WERI-Rb-1 (cell line): ENCODE results near the gene ATP4B.

Source experiments
- DNase-seq: peaks from one replicate; pipeline ENCODE4 v3.0.0-alpha.2; 2020
- H3K27ac ChIP-seq: fragments of 250-450 bp; sonication (Bioruptor Pico); 2 replicates; pipeline ENCODE4 v1.5.1; 2020; ENCODE audit warnings: mild to moderate bottlenecking, moderate library complexity
- H3K27me3 ChIP-seq: fragments of 250-450 bp; sonication (Bioruptor Pico); 2 replicates; pipeline ENCODE4 v1.5.1; 2021; ENCODE audit warnings: mild to moderate bottlenecking, low read depth, moderate library complexity; ENCODE audit not compliant: insufficient read depth, severe bottlenecking
- H3K36me3 ChIP-seq: fragments of 250-450 bp; sonication (Bioruptor Pico); 2 replicates; pipeline ENCODE4 v1.5.1; 2020; ENCODE audit warnings: mild to moderate bottlenecking, moderate library complexity
- H3K4me3 ChIP-seq: 2 replicates; pipeline ENCODE4 v1.5.1; 2011; ENCODE audit warnings: low read depth, mild to moderate bottlenecking, control low read depth, low read length
- H3K9me3 ChIP-seq: fragments of 250-450 bp; sonication (Bioruptor Pico); 2 replicates; pipeline ENCODE4 v1.5.1; 2021; ENCODE audit warnings: mild to moderate bottlenecking, moderate library complexity; ENCODE audit not compliant: severe bottlenecking
- CTCF ChIP-seq: IDR thresholded peaks from 2 replicates; pipeline ENCODE4 v1.5.1; 2011; ENCODE audit warnings: low read depth, mild to moderate bottlenecking, control low read depth, inconsistent platforms, low read length

Gene ATP4B

GRCh38 chr13:113618455-113618854 is 39.5 kb downstream of the ATP4B start:
- no peaks in the 10 kb centered on the region for H3K27me3 ChIP-seq
- peaks cover 7% of the 10 kb centered on the region for H3K9me3 ChIP-seq
- TF ChIP-seq CTCF: 0 out of 2 replicates have a peak, but pooled peaks have one; percentile 10
- DNase-seq: no peak
- no peak overlapping the region for H3K27ac ChIP-seq
- peaks cover 90% of the 10 kb centered on the region for H3K36me3 ChIP-seq
- no peak overlapping the region for H3K4me3 ChIP-seq

GRCh38 chr13:113617961-113618360 is 40.0 kb downstream of the ATP4B start:
- Histone ChIP-seq H3K36me3 (peaks cover 90% of the 10 kb centered on the region), H3K4me3 (no peak overlapping the region), H3K9me3 (peaks cover 2% of the 10 kb centered on the region), H3K27me3 (no peaks in the 10 kb centered on the region), H3K27ac (no peak overlapping the region)
- TF ChIP-seq CTCF: no peak
- DNase-seq: no peak

- Histone ChIP-seq H3K9me3 (no peaks in the 10 kb centered on the region), H3K4me3 (no peak overlapping the region), H3K36me3 (peaks cover 90% of the 10 kb centered on the region), H3K27ac (no peak overlapping the region), H3K27me3 (no peaks in the 10 kb centered on the region)
- no peak for TF ChIP-seq CTCF
- no peak for DNase-seq
These were observed 40.8 kb downstream of the ATP4B start for GRCh38 chr13:113616991-113617749.

- no peak for DNase-seq
- no peak overlapping the region for H3K27ac ChIP-seq
- no peaks in the 10 kb centered on the region for H3K27me3 ChIP-seq
- TF ChIP-seq CTCF: no peak
- no peak overlapping the region for H3K4me3 ChIP-seq
- no peaks in the 10 kb centered on the region for H3K9me3 ChIP-seq
- H3K36me3 ChIP-seq: peaks cover 93% of the 10 kb centered on the region
These were observed 41.6 kb downstream of the ATP4B start for GRCh38 chr13:113616281-113616906.

GRCh38 chr13:113613789-113614379 is 44.1 kb downstream of the ATP4B start:
- TF ChIP-seq CTCF: no peak
- no peak for DNase-seq
- Histone ChIP-seq H3K9me3 (no peaks in the 10 kb centered on the region), H3K27ac (no peak overlapping the region), H3K36me3 (peaks cover 96% of the 10 kb centered on the region), H3K4me3 (no peak overlapping the region), H3K27me3 (no peaks in the 10 kb centered on the region)
